ENCODE measurements around the gene LYPD4. TPM values are rescaled to one million over a fixed set of nuclear protein-coding genes. Genes with fewer than 3 reads are reported as not detected.

Gene LYPD4
- total RNA-seq, 2 experiments from 2014 or later: not detected

DNA sequence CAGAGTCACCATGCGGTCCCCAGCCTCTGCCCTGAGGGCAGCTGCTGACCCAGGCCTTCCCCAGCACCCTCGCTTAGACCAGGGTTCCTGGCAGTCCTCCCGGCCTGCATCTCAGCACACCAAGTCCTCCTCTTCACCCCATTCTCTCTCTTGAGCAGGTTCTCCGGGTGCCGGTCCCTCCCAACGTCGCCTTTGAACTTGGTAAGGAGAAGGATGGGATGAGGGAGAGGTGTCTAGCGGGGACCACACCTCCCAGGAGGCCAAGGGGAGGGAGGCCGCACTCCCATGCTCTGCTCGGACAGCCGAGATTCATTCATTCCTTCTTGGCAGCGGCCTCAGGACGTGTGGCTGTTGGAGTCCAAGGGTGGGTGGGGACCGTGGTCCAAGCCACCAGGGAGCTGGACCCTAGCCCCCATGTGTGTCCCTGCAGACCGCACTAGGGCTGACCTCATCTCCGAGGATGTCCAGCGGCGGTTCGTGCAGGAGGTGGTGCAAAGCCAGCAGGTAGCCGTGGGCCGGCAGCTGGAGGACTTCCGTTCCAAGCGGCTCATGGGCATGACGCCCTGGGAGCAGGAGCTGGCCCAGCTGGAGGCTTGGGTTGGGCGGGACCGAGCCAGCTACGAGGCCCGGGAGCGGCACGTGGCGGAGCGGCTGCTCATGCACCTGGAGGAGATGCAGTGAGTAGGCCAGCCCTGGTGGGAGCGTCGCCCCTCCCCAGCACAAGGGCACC lies 47.9 kb upstream of the LYPD4 start:
- Histone ChIP-seq H3K4me3 (ENCODE audit: low read depth, low read length, poor library complexity, severe bottlenecking) (no peak overlapping the region), H3K36me3 (ENCODE audit: insufficient read depth, low read length) (peaks cover 83% of the 10 kb centered on the region), H3K9me3 (ENCODE audit: low read length) (no peaks in the 10 kb centered on the region), H3K27ac (ENCODE audit: low read depth, low read length, poor library complexity, severe bottlenecking) (no peak overlapping the region), H2AFZ (ENCODE audit: low read length) (no peak overlapping the region), H3K4me1 (ENCODE audit: insufficient read depth, low read length, poor library complexity, severe bottlenecking) (peaks cover 46% of the 10 kb centered on the region), H3K4me2 (ENCODE audit: low read length) (no peak overlapping the region), H4K20me1 (ENCODE audit: insufficient read depth, low read length) (no peaks in the 10 kb centered on the region), H3K79me2 (ENCODE audit: insufficient read depth, low read depth, low read length) (peaks cover 7% of the 10 kb centered on the region; the same call in 1 of the 2 replicates), H3K9me2 (ENCODE audit: insufficient read depth, low read length) (no peaks in the 10 kb centered on the region)
- intact Hi-C loops (cut with micrococcal nuclease; ENCODE audit: unreplicated experiment): no loop called here
- BruUV-seq (replicated peaks): no TSS peak
- no peak for DNase-seq (ENCODE audit: low spot score)
- CTCF ChIA-PET (ENCODE audit: unreplicated experiment): interaction anchor here (0.6 kb wide), 1 partner anchor 42 kb away, joined by 3 read pairs; no protein-coding TSS in a partner anchor
- no peak for TF ChIP-seq EZH2phosphoT487 (IDR thresholded peaks at IDR 0.05; ENCODE audit: borderline replicate concordance, low read depth, low read length)
- TF ChIP-seq, protein P1, sequence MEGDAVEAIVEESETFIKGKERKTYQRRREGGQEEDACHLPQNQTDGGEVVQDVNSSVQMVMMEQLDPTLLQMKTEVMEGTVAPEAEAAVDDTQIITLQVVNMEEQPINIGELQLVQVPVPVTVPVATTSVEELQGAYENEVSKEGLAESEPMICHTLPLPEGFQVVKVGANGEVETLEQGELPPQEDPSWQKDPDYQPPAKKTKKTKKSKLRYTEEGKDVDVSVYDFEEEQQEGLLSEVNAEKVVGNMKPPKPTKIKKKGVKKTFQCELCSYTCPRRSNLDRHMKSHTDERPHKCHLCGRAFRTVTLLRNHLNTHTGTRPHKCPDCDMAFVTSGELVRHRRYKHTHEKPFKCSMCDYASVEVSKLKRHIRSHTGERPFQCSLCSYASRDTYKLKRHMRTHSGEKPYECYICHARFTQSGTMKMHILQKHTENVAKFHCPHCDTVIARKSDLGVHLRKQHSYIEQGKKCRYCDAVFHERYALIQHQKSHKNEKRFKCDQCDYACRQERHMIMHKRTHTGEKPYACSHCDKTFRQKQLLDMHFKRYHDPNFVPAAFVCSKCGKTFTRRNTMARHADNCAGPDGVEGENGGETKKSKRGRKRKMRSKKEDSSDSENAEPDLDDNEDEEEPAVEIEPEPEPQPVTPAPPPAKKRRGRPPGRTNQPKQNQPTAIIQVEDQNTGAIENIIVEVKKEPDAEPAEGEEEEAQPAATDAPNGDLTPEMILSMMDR (conservative IDR thresholded peaks at IDR 0.05; ENCODE audit: low read length): no peak
- POLR2A ChIA-PET: no interaction called here

GRCh38 chr19:41890936-41891335 lies 46.5 kb upstream of the LYPD4 start:
- no peaks in the 10 kb centered on the region for H3K9me2 ChIP-seq (ENCODE audit: insufficient read depth, low read length)
- intact Hi-C loops (cut with micrococcal nuclease; ENCODE audit: unreplicated experiment): no loop called here
- H3K9me3 ChIP-seq (ENCODE audit: low read length): no peaks in the 10 kb centered on the region
- ChIA-PET CTCF (ENCODE audit: unreplicated experiment) (no interaction called here), POLR2A (no interaction called here)
- H3K36me3 ChIP-seq (ENCODE audit: insufficient read depth, low read length): peaks cover 73% of the 10 kb centered on the region
- no peak for TF ChIP-seq EZH2phosphoT487 (IDR thresholded peaks at IDR 0.05; ENCODE audit: borderline replicate concordance, low read depth, low read length)
- TF ChIP-seq, protein P1 (conservative IDR thresholded peaks at IDR 0.05; ENCODE audit: low read length): no peak
- no peak overlapping the region for H3K27ac ChIP-seq (ENCODE audit: low read depth, low read length, poor library complexity, severe bottlenecking)
- H3K4me2 ChIP-seq (ENCODE audit: low read length): no peak overlapping the region
- H3K79me2 ChIP-seq (ENCODE audit: insufficient read depth, low read depth, low read length): peaks cover 20% of the 10 kb centered on the region
- BruUV-seq (replicated peaks): no TSS peak
- H4K20me1 ChIP-seq (ENCODE audit: insufficient read depth, low read length): no peaks in the 10 kb centered on the region
- DNase-seq (ENCODE audit: low spot score): no peak
- peaks cover 52% of the 10 kb centered on the region for H3K4me1 ChIP-seq (ENCODE audit: insufficient read depth, low read length, poor library complexity, severe bottlenecking)
- no peak overlapping the region for H3K4me3 ChIP-seq (ENCODE audit: low read depth, low read length, poor library complexity, severe bottlenecking)
- H2AFZ ChIP-seq (ENCODE audit: low read length): no peak overlapping the region

GRCh38 chr19:41889896-41890295 lies 45.4 kb upstream of the LYPD4 start:
- DNase-seq (ENCODE audit: low spot score): no peak
- BruUV-seq (replicated peaks): no TSS peak
- Histone ChIP-seq H3K9me3 (ENCODE audit: low read length) (no peaks in the 10 kb centered on the region), H3K4me1 (ENCODE audit: insufficient read depth, low read length, poor library complexity, severe bottlenecking) (peaks cover 53% of the 10 kb centered on the region), H3K4me3 (ENCODE audit: low read depth, low read length, poor library complexity, severe bottlenecking) (no peak overlapping the region), H3K9me2 (ENCODE audit: insufficient read depth, low read length) (no peaks in the 10 kb centered on the region), H4K20me1 (ENCODE audit: insufficient read depth, low read length) (no peaks in the 10 kb centered on the region), H2AFZ (ENCODE audit: low read length) (no peak overlapping the region), H3K4me2 (ENCODE audit: low read length) (no peak overlapping the region), H3K27ac (ENCODE audit: low read depth, low read length, poor library complexity, severe bottlenecking) (no peak overlapping the region), H3K79me2 (ENCODE audit: insufficient read depth, low read depth, low read length) (peaks cover 31% of the 10 kb centered on the region), H3K36me3 (ENCODE audit: insufficient read depth, low read length) (peaks cover 70% of the 10 kb centered on the region)
- ChIA-PET POLR2A (interaction anchor here (1.1 to 1.4 kb wide), 2 partner anchors 18 to 30 kb away, joined by 3 read pairs; no protein-coding TSS in a partner anchor), CTCF (ENCODE audit: unreplicated experiment) (no interaction called here)
- no peak for TF ChIP-seq EZH2phosphoT487 (IDR thresholded peaks at IDR 0.05; ENCODE audit: borderline replicate concordance, low read depth, low read length)
- TF ChIP-seq, protein P1 (conservative IDR thresholded peaks at IDR 0.05; ENCODE audit: low read length): no peak
- intact Hi-C loops (cut with micrococcal nuclease; ENCODE audit: unreplicated experiment): no loop called here

All from OCI-LY7 (cell line).